ENCODE results near the gene HSCB. TPM values are rescaled to one million over a fixed set of nuclear protein-coding genes. Genes with fewer than 3 reads are reported as not detected.
"Not testable (repeated sequence)": the region's sequence is repeated elsewhere in the genome, so short reads cannot be mapped to it uniquely, and the experiment has no call there.

The HSCB gene
- total RNA-seq, 1 donor from 2014 or later = 9.8 TPM

- TF ChIP-seq CTCF (IDR thresholded peaks at IDR 0.05; ENCODE audit: borderline replicate concordance) = no peak
- Histone ChIP-seq H3K4me3 (peak overlapping the region; percentile 100), H3K4me1 (peaks cover 22% of the 10 kb centered on the region), H3K9me3 (replicated peaks) (no peaks in the 10 kb centered on the region), H3K27ac (replicated peaks) (peak overlapping the region; percentile 100), H3K36me3 (peaks cover 39% of the 10 kb centered on the region), H3K27me3 (ENCODE audit: low read depth) (no peaks in the 10 kb centered on the region)
- intact Hi-C loops (cut with micrococcal nuclease) = no loop called here
- DNase-seq = no peak
These were observed 723 bp downstream of the HSCB start for GRCh38 chr22:28742562-28742962.

GRCh38 chr22:28743852-28744251 is 2.0 kb downstream of the HSCB start:
- intact Hi-C loops (cut with micrococcal nuclease) = no loop called here
- peaks cover 52% of the 10 kb centered on the region for H3K36me3 ChIP-seq
- no peak overlapping the region for H3K27ac ChIP-seq (replicated peaks)
- no peak overlapping the region for H3K4me3 ChIP-seq
- TF ChIP-seq CTCF (IDR thresholded peaks at IDR 0.05; ENCODE audit: borderline replicate concordance) = no peak
- no peak for DNase-seq
- H3K4me1 ChIP-seq = peaks cover 22% of the 10 kb centered on the region
- no peaks in the 10 kb centered on the region for H3K9me3 ChIP-seq (replicated peaks)
- no peaks in the 10 kb centered on the region for H3K27me3 ChIP-seq (ENCODE audit: low read depth)

GRCh38 chr22:28750471-28750881 is 8.6 kb downstream of the HSCB start:
- no peak for DNase-seq
- Histone ChIP-seq H3K9me3 (replicated peaks) (no peaks in the 10 kb centered on the region), H3K4me1 (peaks cover 11% of the 10 kb centered on the region), H3K36me3 (peaks cover 52% of the 10 kb centered on the region), H3K27ac (replicated peaks) (peak overlapping the region; percentile 4), H3K4me3 (no peak overlapping the region), H3K27me3 (ENCODE audit: low read depth) (no peaks in the 10 kb centered on the region)
- intact Hi-C loops (cut with micrococcal nuclease) = no loop called here
- no peak for TF ChIP-seq CTCF (IDR thresholded peaks at IDR 0.05; ENCODE audit: borderline replicate concordance)

- H3K4me3 ChIP-seq; DNase-seq; H3K9me3 ChIP-seq (replicated peaks); intact Hi-C loops (cut with micrococcal nuclease); H3K27ac ChIP-seq (replicated peaks); H3K27me3 ChIP-seq (ENCODE audit: low read depth): not testable (repeated sequence)
- peaks cover 13% of the 10 kb centered on the region for H3K36me3 ChIP-seq
- H3K4me1 ChIP-seq = peaks cover 11% of the 10 kb centered on the region
These were observed 12.7 kb downstream of the HSCB start for GRCh38 chr22:28754512-28754911.

- H3K4me1 ChIP-seq = no peaks in the 10 kb centered on the region
- DNase-seq = no peak
- H3K4me3 ChIP-seq = no peak overlapping the region
- H3K9me3 ChIP-seq (replicated peaks) = no peaks in the 10 kb centered on the region
- no peak for TF ChIP-seq CTCF (IDR thresholded peaks at IDR 0.05; ENCODE audit: borderline replicate concordance)
- intact Hi-C loops (cut with micrococcal nuclease) = no loop called here
- H3K27me3 ChIP-seq (ENCODE audit: low read depth) = no peaks in the 10 kb centered on the region
- H3K27ac ChIP-seq (replicated peaks) = no peak overlapping the region
- no peaks in the 10 kb centered on the region for H3K36me3 ChIP-seq
These were observed 18.2 kb downstream of the HSCB start for GRCh38 chr22:28759861-28760560.

GRCh38 chr22:28761449-28761755 is 19.6 kb downstream of the HSCB start:
- no peak overlapping the region for H3K27ac ChIP-seq (replicated peaks)
- H3K27me3 ChIP-seq (ENCODE audit: low read depth) = no peaks in the 10 kb centered on the region
- no peak for DNase-seq
- intact Hi-C loops (cut with micrococcal nuclease) = no loop called here
- no peak for TF ChIP-seq CTCF (IDR thresholded peaks at IDR 0.05; ENCODE audit: borderline replicate concordance)
- no peaks in the 10 kb centered on the region for H3K9me3 ChIP-seq (replicated peaks)
- no peak overlapping the region for H3K4me3 ChIP-seq
- H3K4me1 ChIP-seq = no peaks in the 10 kb centered on the region
- H3K36me3 ChIP-seq = no peaks in the 10 kb centered on the region

- H3K4me3 ChIP-seq; H3K27me3 ChIP-seq (ENCODE audit: low read depth); H3K27ac ChIP-seq (replicated peaks); H3K4me1 ChIP-seq; H3K9me3 ChIP-seq (replicated peaks); H3K36me3 ChIP-seq; DNase-seq; intact Hi-C loops (cut with micrococcal nuclease): not testable (repeated sequence)
These were observed 20.2 kb downstream of the HSCB start for GRCh38 chr22:28762000-28762399.
